HepG2 (cell line): ENCODE data around the gene SUN5.

Source experiments
- GABPB1 ChIP-seq: IDR thresholded peaks from 2 replicates; pipeline ENCODE4 v1.6.1; 2016; ENCODE audit warnings: mild to moderate bottlenecking, missing genetic modification reagents, moderate library complexity, missing compliant biosample characterization
- HOXA3 ChIP-seq: sonication (generic); formaldehyde crosslinking; IDR thresholded peaks from 2 replicates; pipeline ENCODE4 v1.5.0; 2020; ENCODE audit warnings: missing genetic modification reagents
- MAFK ChIP-seq, 2 experiments: IDR thresholded peaks in 1 of 2; conservative IDR thresholded peaks in 1 of 2; 2 replicates each; pipeline ENCODE4 v1.6.1; 2011; ENCODE audit warnings: improper control_type of control experiment in 2 of 2, low read length in 2 of 2
- NFIC ChIP-seq: IDR thresholded peaks from 2 replicates; pipeline ENCODE4 v1.6.1; 2012; ENCODE audit warnings: mild to moderate bottlenecking, low read length, inconsistent platforms
- SP2 ChIP-seq: sonication (generic); formaldehyde crosslinking; IDR thresholded peaks from 2 replicates; pipeline ENCODE4 v1.5.1; 2020; ENCODE audit warnings: mild to moderate bottlenecking, missing genetic modification reagents
- SRF ChIP-seq: IDR thresholded peaks from 2 replicates; pipeline ENCODE4 v1.6.1; 2011; ENCODE audit warnings: mild to moderate bottlenecking, low read depth, low read length, moderate library complexity

DNA sequence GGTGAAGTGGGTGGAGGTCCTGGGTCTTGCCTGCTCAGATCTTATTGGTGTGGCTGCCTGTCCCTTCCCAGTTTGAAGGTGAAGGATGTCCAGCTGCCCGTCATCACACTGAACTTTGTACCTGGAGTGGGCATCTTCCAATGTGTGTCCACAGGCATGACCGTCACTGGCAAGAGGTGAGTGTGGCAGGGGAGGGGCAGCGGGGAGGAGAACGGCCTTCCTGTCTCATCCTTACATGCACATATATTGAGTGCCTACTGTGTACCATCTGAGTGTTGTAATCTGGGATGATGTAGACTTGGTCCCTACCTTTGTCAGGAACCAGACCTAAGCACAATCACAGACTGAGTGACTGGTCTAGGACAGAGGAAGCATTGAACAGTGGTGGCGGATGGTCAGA, 29.9 kb upstream of the SUN5 start:
- no peak for TF ChIP-seq MAFK (conservative IDR thresholded peaks at IDR 0.05 in 1 of 2, IDR thresholded peaks at IDR 0.05 in 1 of 2; ENCODE audit: low read length in 2 of 2)
- TF ChIP-seq SRF = no peak
- no peak for TF ChIP-seq SP2 (CRISPR knock-in tag)
- no peak for TF ChIP-seq HOXA3 (CRISPR knock-in tag)
- TF ChIP-seq NFIC = no peak
- no peak for TF ChIP-seq GABPB1
